Dermis microvascular lymphatic vessel endothelial cell (primary cell): ENCODE data around the gene CNN2. TPM values are rescaled to one million over a fixed set of nuclear protein-coding genes. Genes with fewer than 3 reads are reported as not detected.

ENCODE experiments used
- DNase-seq, 2 donors: peaks; one replicate each; pipeline versions ENCODE4 v3.0.0 to v3.0.0-alpha.2; 2010; ENCODE audit warnings: low read depth in 2 of 2
- total RNA-seq: library from RNA; depleted of rRNA; stranded (reverse); fragments of >200 nt; gene quantifications from 2 replicates; pipeline ENCODE4 v1.2.1, GENCODE V29; 2014

The CNN2 gene
- total RNA-seq, 1 donor from 2014 or later, result 92.6 TPM

DNA sequence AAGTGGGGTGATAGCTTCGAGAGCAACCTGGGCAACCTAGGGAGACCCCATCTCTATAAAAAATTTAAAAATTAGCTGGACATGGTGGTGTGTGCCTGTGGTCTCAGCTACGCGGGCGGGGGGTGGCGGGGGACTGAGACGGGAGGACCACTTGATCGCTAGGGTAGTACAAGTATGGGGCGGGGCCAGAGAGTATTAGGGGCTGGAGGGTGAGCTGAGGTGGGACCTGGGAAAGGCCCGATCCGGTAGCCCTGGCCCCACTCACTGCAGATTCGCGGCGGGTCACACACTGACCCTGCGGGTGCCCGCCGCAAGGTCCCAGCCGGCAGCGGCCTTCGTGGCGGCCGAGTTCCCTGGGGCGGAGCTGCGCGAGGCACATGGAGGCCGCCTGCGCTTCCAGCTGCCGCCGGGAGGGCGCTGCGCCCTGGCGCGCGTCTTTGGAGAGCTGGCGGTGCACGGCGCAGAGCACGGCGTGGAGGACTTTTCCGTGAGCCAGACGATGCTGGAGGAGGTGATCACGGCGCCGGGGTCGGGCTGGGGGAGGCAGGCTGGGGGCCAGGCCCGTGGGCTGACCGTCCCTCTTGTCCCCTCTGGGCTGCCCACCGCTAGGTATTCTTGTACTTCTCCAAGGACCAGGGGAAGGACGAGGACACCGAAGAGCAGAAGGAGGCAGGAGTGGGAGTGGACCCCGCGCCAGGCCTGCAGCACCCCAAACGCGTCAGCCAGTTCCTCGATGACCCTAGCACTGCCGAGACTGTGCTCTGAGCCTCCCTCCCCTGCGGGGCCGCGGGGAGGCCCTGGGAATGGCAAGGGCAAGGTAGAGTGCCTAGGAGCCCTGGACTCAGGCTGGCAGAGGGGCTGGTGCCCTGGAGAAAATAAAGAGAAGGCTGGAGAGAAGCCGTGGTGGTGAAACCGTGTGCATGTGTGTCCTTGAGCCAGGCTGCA lies 38.5 kb downstream of the CNN2 start:
- DNase-seq, result peak; percentile 49 to 77

DNA sequence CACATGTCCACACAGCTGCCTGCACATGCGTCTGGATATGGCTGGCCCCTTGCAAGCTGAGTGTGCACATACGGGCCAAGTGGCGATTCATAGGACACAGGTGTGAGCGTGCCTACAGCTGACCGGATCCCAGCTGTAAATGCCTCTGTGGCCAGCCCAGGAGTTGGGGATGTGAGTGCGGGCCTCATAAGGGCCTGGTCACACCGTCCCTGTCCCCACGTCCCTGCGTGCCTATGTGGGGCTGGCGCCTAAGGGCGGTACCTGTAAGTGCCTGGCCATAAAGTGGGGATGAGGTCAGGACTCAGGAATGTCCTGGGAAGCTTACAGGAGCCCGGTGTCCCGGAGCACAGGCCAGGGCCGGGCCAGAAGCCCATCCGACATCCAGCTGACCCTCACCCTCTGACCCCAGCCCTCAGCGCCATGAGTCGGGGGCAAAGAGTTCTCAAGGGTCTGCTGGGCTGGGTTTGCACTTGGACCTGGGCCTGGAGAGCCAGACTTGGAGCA lies 39.2 kb downstream of the CNN2 start:
- DNase-seq, result no peak

DNA sequence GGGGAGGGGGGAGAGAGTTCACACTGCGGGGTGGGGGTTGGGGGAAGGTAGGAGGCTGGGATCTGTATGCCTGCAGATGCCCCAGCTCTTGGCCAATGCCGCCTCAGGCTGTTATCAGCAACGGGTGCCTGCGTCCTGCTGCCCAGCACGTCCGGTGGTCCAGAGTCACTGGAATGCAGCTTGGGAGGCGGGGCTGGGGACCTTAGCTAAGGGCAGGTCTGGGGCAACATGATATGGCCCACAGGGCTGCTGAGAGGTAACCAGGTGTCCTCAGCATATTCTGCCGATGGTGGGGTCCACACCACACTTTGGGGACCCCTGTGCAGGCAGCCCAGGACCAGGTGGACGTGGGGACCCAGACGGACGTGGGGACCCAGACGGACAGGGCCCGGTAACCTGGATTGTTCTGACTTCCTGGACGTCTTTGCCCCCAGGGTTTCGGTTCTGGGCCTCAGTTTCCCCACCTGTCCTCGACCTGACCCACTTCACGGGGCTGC lies 39.9 kb downstream of the CNN2 start:
- no peak for DNase-seq

DNA sequence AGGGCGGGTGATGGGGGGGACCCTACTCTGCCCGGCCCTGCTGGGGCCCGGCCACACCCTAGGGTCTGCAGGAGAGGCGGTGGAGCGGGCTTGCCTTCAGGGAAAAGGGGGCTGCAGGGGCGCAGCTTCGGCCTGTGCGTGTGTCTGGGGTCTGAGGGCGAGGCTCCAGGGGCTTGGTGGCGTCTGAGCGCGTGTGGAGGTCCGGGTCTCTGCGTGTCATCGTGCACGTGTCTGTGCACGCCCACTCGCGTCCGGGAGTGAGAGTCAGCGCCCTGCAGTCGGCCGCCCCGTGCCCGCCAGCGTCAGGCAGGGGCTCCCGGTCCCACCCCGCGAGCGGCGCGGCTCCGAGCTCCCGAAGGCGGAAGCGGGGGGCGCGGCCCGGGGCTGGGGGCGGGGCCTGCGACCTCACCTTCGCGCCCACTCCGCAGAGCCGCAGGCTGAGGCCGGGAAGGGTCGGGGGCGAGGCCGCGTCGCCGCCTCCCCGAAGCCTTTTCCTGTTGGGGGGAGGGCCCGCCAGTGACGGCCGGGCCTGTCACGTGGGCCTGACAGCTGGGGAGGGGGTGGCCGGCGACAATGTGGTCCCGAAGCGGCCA lies 40.4 kb downstream of the CNN2 start, which contains the start of gene ARHGAP45:
ARHGAP45 (plus strand) TSS at position 420 of the 593 bp plus-strand sequence. CDS start 239 bp downstream, outside the sequence.
- DNase-seq, result peak in 1 of 2 donors; percentile 34

DNA sequence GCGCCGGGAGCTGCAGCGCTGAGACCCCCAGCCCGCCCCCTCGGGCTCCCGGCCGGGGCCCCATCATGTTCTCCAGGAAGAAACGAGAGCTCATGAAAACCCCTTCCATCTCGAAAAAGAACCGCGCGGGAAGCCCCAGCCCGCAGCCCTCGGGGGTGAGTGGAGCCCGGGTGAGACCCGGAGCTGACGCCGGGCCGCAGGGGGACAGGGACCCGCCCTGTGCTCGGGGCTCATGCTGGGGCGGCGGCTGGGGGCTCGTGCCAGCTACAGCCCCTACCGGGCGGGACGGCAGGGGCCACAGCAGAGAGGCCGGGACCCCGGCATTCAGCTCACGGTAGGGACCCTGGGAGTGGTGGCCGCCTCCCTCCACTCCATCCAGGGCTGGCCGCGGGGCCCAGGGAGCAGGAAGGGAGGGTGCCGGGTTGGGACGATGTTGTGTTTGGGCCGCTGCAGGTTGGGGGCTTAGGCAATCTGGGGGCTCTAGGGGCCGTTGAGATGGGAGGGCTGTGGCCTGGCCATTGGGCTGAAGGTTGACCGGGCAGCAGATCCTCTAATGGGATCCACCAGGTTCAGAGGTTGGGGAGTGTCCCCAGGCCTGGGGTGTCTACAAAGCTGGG lies 41.0 kb downstream of the CNN2 start:
- DNase-seq, result no peak

DNA sequence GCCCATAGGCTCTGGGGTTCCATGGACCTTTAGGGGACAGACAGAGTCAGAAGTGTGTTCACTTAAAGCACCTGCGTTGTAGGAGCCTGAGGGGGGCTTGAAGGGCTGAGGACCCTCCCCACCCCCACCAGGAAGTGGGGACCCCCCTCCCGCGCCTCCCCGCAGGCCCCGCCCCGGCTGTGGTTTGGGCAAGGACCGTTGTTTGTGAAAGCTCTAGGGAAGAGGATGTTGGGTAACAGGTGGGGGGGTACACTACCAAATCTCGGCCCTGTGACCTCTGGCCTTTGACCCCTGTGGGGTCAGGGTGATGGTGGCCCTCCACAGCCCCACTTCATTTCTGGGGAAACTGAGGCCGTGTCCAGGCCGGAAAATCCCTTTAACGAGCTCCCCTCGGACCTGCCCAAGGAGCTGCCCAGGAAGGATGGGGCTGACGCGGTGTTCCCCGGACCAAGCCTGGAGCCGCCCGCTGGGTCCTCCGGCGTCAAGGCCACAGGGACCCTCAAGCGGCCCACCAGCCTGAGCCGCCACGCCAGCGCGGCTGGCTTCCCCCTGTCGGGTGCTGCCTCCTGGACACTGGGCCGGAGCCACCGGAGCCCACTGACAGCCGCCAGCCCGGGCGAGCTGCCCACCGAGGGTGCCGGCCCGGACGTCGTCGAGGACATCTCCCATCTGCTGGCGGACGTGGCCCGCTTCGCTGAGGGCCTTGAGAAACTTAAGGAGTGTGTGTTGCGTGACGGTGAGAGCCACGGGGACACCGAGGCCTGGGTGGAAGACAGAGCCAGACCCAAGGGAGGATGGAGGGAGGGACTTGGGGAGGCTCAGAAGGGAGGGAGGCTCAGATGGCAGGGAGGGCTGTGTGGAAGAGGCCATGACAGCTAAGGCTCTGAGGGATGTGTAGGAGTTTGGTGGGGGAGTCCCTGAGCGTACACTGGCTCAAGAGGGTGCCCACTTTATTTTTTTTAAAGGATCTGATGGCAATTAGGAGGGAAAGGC lies 41.9 kb downstream of the CNN2 start:
- DNase-seq, result no peak

DNA sequence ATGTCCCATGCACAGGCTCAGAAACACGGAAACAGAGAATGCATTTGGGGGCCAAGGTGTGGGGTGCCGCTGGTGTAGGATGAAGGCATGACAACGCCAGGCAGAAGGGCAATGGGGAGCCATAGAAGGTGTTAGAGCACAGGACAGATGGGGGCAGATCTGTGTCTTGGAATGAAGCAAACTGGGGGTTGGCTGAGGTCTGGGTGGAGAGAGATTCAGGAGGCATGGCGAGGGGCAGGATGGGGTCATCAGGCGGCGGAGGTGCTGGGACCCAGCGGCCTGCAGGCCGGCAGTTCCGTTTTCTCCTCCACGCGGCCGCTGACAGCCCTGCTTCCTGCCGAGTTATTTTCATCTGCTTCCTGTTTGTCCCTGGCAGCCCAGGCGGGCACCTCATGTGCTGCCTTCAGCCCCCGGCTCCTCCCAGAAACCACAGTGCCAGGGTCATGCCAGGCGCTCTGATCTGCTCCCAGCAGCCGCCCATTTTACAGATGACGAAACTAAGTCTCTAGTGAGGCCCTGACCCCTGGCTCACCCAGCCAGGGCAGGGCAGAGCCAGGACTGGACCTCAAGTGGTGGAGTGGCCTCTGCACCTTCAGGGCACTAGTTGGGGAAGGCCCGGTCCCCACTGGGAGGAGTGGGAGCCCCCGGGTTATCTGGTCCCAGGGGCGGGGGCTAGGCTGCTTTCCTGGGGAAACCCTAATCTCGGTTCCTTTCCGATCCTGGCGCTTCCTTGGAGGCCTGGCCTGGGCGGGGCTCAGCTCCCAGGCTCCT lies 42.8 kb downstream of the CNN2 start:
- peak; percentile 35 to 69 for DNase-seq

DNA sequence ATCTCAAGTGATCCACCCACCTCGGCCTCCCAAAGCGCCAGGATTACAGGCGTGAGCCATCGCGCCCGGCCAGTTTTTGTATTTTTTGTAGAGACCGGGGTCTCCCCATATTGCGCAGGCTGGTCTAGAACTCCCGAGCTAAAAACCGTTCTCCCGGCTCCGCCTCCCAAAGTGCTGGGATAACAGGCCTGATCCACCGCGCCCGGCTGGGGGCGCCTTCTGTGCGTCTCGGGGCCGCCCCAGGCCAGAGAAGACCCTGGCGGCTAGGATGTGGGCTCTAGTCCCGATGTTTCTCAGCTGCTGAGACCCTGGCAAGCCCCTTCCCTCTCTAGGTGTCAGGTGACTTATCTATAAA lies 44.1 kb downstream of the CNN2 start:
- DNase-seq, result no peak

DNA sequence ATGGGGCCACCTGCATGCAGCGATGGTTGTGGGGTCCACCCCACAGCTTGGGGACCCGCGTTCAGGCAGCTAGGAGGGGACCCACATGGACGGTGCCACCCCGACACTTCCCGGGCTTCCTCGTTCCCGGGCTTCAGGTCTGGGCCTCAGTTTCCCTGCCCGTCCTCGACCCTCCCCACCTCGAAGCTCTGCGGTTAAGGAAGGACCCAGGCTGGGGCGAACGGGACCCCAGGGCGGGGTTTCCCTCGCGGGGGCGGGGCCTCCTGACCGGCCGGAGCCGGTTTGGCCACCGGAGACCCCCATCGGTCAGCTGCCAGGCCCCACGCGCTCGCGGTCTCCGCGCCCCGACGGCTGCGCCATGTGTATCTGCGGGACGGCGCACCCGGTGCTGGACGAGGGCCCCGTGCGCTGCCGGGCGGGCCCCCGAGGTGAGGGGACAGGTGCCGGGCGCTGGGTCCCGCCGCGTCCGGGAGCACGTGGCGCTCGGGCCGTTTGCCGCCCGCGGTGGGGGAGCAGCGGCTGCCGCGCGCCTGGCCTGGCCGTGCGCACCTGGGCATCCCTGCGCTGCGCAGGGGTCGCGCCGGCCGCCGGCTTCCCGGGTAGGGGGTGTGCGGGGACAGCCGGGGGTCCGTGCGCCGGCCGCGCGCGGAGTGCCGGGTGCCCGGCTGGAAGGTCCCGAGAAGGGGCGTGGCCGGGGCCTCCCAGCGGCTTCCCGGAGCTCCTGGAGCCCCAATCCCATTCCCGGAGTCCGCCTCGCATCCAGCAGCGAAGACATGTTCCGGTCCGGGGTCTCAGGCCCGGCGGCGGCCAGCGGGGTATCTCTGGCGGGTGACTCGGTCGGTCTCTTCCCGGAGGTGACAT lies 44.8 kb downstream of the CNN2 start:
- no peak for DNase-seq

DNA sequence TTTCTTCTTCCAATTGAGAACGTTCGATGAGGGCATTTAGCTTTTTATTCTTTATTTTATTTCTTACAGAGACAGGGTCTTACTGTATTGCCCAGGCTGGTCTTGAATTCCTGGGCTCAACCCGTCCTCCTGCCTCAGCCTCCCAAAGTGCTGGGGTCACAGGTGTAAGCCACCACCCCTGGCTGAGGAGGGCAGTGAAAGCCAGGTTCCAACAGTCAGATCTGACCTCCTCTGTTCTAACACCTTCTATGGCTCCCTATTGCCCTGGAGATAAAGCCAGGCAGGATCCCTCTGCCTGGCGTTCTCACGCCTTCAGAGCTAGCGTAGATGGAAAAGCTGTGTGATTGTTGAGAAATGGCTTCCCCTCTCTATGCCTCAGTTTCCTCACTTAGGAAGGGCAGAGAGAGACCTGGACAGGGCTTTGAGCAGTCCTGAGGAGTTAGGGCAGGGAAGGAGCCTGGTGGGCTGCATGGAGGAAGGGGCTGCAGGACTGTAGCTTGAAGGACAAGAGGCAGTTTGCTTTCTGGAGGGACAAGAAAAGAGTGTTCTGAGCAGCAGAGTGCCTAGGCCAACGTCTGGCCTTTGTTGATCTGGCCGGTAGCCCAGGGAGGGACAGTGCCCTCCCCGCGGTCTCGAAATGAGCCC lies 46.1 kb downstream of the CNN2 start:
- DNase-seq, result no peak

DNA sequence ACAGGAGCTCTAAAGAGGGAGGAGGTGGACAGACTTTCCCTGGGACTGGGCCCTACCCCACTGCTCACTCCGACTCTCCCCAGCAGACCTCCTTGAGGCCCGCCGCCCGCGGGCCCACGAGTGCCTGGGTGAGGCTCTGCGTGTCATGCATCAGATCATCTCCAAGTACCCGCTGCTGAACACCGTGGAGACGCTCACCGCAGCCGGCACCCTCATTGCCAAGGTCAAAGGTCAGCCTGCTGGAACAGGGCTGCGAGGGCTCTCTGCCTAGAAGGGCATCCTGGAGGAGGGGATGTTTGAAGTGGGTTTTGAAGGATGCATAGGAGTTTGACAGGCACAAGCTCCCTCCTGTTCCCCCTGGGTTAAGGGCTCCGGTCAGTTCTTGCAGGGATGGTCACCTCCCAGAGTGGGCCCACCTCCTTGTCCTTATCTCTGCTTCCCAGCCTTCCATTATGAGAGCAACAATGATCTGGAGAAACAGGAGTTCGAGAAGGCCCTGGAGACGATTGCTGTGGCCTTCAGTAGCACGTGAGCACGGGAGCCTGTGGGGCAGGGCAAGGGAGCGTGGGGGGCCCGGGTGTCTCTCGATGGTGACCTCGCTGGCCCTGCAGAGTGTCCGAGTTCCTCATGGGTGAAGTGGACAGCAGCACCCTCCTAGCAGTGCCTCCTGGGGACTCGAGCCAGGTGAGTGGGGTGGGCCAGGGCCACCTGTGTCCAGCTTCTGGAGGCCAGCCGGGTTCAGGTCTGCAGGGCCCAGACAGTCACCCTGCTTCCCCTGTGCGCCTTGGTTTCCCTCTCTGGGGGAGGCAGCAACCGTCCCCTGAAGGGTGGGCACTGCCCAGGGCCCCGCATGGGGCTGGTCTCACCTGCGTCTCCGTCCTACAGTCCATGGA lies 46.9 kb downstream of the CNN2 start:
- no peak for DNase-seq

DNA sequence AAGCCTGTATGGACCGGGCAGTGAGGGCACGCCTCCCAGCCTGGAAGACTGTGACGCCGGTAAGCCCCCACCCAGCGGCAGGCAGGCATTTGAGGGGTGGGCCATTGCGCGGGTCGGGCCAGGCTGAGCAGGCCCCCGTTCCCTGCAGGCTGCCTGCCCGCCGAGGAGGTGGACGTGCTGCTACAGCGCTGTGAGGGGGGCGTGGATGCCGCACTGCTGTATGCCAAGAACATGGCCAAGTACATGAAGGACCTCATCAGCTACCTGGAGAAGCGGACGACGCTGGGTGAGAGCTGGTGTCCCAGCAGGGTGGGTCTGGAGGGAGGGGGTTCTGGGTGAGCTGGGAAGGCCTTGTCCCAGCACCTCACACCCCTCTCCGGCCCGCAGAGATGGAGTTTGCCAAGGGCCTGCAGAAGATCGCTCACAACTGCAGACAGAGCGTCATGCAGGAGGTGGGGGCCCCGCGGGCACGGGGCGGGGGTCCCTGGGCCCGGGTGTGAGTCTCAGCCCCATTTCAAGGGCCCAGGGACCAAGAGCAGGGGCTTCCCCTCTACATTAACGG lies 47.6 kb downstream of the CNN2 start:
- no peak for DNase-seq

DNA sequence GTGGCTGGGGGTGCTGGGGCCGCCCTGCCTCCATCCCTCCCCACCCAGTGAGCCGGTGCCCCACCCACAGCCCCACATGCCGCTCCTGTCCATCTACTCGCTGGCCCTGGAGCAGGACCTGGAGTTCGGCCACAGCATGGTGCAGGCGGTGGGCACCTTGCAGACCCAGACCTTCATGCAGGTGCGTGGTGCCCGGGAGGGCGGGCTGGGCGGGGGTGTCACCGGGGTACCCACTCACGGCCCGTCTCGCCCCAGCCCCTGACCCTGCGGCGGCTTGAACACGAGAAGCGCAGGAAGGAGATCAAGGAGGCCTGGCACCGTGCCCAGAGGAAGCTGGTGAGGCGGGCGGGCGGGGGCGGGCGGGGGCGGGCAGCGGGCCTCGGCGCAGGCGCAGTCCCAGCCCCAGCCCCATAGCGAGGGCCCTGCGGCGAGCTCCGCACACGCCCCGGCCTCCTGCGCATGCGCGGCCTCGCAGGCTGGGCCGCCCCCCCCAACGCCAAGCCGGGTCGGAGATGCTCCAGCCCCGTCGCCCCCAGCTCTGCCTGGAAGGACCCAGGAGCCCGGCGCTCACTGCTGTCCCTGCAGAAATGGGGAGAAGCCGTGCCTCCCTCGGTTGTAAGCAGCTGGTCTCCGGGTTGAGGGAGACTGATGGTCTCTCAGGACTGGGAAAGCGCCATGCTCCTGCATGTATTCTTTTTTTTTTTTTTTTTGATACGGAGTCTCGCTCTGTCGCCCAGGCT lies 48.3 kb downstream of the CNN2 start:
- DNase-seq, result peak in 1 of 2 donors; percentile 66

DNA sequence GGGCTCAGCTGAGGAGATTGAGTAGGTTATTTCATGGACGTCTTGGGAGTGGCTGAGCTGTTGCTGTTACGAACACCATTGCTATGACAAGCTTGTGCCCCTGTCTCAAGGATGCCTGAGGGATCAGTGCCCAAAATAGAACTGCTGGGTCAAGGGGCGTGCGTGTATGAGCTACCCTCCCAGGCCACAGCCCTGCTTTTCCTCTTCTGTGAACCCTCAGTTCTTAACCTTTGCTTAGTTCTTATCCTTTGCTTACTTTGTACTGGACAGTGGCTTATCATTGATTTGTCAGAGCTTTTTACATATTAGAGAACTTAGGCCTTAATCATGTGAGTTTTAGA lies 49.6 kb downstream of the CNN2 start:
- no peak for DNase-seq

DNA sequence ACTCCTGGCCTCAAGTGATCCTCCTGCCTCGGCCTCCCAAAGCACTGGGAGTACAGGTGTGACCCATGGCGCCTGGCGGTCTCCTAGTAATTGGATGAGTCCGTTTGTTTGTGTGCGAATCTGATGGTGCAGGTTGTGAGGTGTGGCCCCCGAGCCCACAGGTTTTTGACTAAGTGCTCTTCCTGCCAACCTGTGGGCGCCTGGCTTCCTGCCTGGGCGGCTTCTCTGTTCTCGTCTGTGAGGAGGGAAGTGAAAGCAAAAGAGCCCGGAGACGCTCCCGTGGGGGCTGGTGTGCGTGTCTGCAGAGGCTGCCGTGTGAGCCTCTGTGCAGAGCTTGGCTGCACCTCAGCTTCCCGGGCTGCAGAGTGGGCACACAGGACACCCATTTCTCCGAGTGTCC lies 50.5 kb downstream of the CNN2 start:
- DNase-seq, result no peak

DNA sequence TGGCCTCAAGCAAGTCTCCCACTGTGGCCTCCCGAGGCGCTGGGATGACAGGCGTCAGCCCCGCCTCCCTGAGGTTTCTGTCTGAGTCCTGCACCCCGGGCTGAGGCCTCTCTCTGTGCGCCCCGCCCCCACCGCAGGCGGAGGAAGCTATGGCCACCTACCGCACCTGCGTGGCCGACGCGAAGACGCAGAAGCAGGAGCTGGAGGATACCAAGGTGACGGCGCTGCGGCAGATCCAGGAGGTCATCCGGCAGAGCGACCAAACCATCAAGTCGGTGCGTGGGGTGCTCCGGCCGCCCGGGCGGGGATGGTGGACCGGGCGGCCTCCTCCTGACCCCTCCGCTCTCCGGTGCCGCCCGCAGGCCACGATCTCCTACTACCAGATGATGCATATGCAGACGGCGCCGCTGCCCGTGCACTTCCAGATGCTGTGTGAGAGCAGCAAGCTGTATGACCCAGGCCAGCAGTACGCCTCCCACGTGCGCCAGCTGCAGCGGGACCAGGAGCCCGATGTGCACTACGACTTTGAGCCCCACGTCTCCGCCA lies 53.2 kb downstream of the CNN2 start:
- DNase-seq, result no peak
